Activated CD4-positive, alpha-beta T cell treated with anti-CD3 and anti-CD28 coated beads for 24 hours (primary cell): ENCODE measurements around the gene MYH9.
"Not testable (repeated sequence)": the region's sequence is repeated elsewhere in the genome, so short reads cannot be mapped to it uniquely, and the experiment has no call there.

Source experiments
- DNase-seq, 2 donors: peaks; one replicate each; pipeline ENCODE4 v3.0.0-alpha.2; 2020; ENCODE audit warnings: low read depth in 2 of 2

The MYH9 gene

GRCh38 chr22:36413022-36413775 is 25.4 kb upstream of the MYH9 start:
- no peak for DNase-seq

GRCh38 chr22:36411589-36412258 is 24.0 kb upstream of the MYH9 start:
- peak in 1 of 2 donors; percentile 28 for DNase-seq

- DNase-seq: peak; percentile 28 to 38
These were observed 22.4 kb upstream of the MYH9 start for GRCh38 chr22:36409911-36410756.

GRCh38 chr22:36409554-36409910 is 21.8 kb upstream of the MYH9 start:
- not testable (repeated sequence) for DNase-seq

GRCh38 chr22:36409056-36409455 is 21.3 kb upstream of the MYH9 start:
- DNase-seq: no peak

GRCh38 chr22:36406721-36407120 is 19.0 kb upstream of the MYH9 start:
- DNase-seq: no peak

GRCh38 chr22:36405671-36406538 is 18.1 kb upstream of the MYH9 start:
- DNase-seq: no peak

GRCh38 chr22:36405221-36405661 is 17.5 kb upstream of the MYH9 start:
- no peak for DNase-seq

GRCh38 chr22:36404446-36404845 is 16.7 kb upstream of the MYH9 start:
- no peak for DNase-seq

GRCh38 chr22:36399472-36399778 is 11.7 kb upstream of the MYH9 start:
- no peak for DNase-seq

GRCh38 chr22:36398601-36399471 is 11.1 kb upstream of the MYH9 start:
- DNase-seq: no peak

GRCh38 chr22:36397131-36398093 is 9.6 kb upstream of the MYH9 start:
- DNase-seq: no peak

GRCh38 chr22:36395915-36396314 is 8.1 kb upstream of the MYH9 start:
- no peak for DNase-seq

- no peak for DNase-seq
These were observed 7.5 kb upstream of the MYH9 start for GRCh38 chr22:36395055-36395849.

GRCh38 chr22:36391638-36392037 is 3.9 kb upstream of the MYH9 start:
- DNase-seq: no peak

GRCh38 chr22:36389122-36389521 is 1.4 kb upstream of the MYH9 start:
- DNase-seq: not testable (repeated sequence)

- no peak for DNase-seq
These were observed 133 bp downstream of the MYH9 start for GRCh38 chr22:36387709-36387958.

- no peak for DNase-seq
These were observed 663 bp downstream of the MYH9 start for GRCh38 chr22:36386900-36387708.
